Cardiac muscle cell (in vitro differentiated cells and primary cell): ENCODE results near the gene PDCD1. TPM values are rescaled to one million over a fixed set of nuclear protein-coding genes. Genes with fewer than 3 reads are reported as not detected.

Experiments
- DNase-seq, 2 donors: peaks; one replicate each; pipeline versions ENCODE4 v3.0.0 to v3.0.0-alpha.2; 2010 to 2017; ENCODE audit warnings: low read depth in 1 of 2, low spot score in 1 of 2
- H3K27ac ChIP-seq: fragments of 200-600 bp; sonication (generic); 2 replicates; pipeline ENCODE4 v1.5.1; 2016
- H3K27me3 ChIP-seq: fragments of 200-600 bp; sonication (generic); 2 replicates; pipeline ENCODE4 v1.6.0; 2016; ENCODE audit warnings: control low read depth
- H3K36me3 ChIP-seq: fragments of 200-600 bp; sonication (generic); 2 replicates; pipeline ENCODE4 v1.5.1; 2016; ENCODE audit warnings: control low read depth
- H3K4me1 ChIP-seq: fragments of 200-600 bp; sonication (generic); 2 replicates; pipeline ENCODE4 v1.8.1; 2017; ENCODE audit warnings: low read depth, mild to moderate bottlenecking, mixed run types
- H3K4me3 ChIP-seq: fragments of 200-600 bp; sonication (generic); 2 replicates; pipeline ENCODE4 v1.5.1; 2016; ENCODE audit warnings: mild to moderate bottlenecking
- H3K9me3 ChIP-seq: fragments of 200-600 bp; sonication (generic); 2 replicates; pipeline ENCODE4 v1.5.1; 2017; ENCODE audit warnings: low read depth, mild to moderate bottlenecking, control low read depth
- CTCF ChIP-seq: IDR thresholded peaks from 2 replicates; pipeline ENCODE4 v1.5.1; 2012; ENCODE audit warnings: low read depth, mild to moderate bottlenecking, low read length
- polyA plus RNA-seq: library from polyadenylated mRNA; unstranded; fragments of >200 nt; fragmentation: Nextera tagmentation; extraction: Ambion mirVana; gene quantifications from 2 replicates; pipeline ENCODE4 v1.2.1, GENCODE V29; 2016
- total RNA-seq: library from RNA; depleted of rRNA; stranded (reverse); fragments of >200 nt; gene quantifications from 2 replicates; pipeline ENCODE4 v1.2.3, GENCODE V29; 2016

PDCD1 gene
- total and polyA plus RNA-seq, 2 experiments from 2014 or later, result not detected

DNA sequence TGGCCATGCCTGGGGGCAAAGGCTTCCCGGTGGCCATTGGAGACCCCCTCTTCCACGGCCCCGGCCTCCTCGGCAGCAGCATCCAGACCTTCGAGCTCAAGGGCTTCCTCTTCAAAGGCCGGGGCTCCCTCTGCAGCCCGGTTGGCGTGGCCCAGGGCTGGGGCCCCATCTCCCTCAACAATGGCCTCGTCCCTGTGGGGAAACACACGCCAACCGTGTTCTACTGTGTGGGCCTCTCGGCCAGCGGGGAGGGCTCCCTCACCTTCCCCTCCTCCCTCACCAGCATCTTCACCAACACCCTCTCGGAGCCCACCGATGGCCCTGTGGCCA lies 13.6 kb upstream of the PDCD1 start:
- TF ChIP-seq CTCF, result no peak
- Histone ChIP-seq H3K4me1 (no peaks in the 10 kb centered on the region), H3K27ac (no peak overlapping the region), H3K27me3 (no peaks in the 10 kb centered on the region), H3K36me3 (no peaks in the 10 kb centered on the region), H3K9me3 (no peaks in the 10 kb centered on the region), H3K4me3 (no peak overlapping the region)
- DNase-seq, result no peak

- Histone ChIP-seq H3K27me3 (no peaks in the 10 kb centered on the region), H3K36me3 (no peaks in the 10 kb centered on the region), H3K9me3 (no peaks in the 10 kb centered on the region), H3K27ac (no peak overlapping the region), H3K4me1 (no peaks in the 10 kb centered on the region), H3K4me3 (no peak overlapping the region)
- no peak for TF ChIP-seq CTCF
- no peak for DNase-seq
Measured at GRCh38 chr2:241871538-241872312, 13.0 kb upstream of the PDCD1 start.

GRCh38 chr2:241870611-241871537 lies 12.2 kb upstream of the PDCD1 start:
- no peak overlapping the region for H3K27ac ChIP-seq
- no peaks in the 10 kb centered on the region for H3K9me3 ChIP-seq
- no peaks in the 10 kb centered on the region for H3K4me1 ChIP-seq
- H3K36me3 ChIP-seq, result no peaks in the 10 kb centered on the region
- no peak for TF ChIP-seq CTCF
- no peak overlapping the region for H3K4me3 ChIP-seq
- DNase-seq, result no peak
- no peaks in the 10 kb centered on the region for H3K27me3 ChIP-seq

GRCh38 chr2:241870081-241870541 lies 11.4 kb upstream of the PDCD1 start:
- no peak for DNase-seq
- no peak for TF ChIP-seq CTCF
- Histone ChIP-seq H3K27ac (no peak overlapping the region), H3K36me3 (no peaks in the 10 kb centered on the region), H3K4me3 (no peak overlapping the region), H3K4me1 (no peaks in the 10 kb centered on the region), H3K27me3 (no peaks in the 10 kb centered on the region), H3K9me3 (no peaks in the 10 kb centered on the region)

DNA sequence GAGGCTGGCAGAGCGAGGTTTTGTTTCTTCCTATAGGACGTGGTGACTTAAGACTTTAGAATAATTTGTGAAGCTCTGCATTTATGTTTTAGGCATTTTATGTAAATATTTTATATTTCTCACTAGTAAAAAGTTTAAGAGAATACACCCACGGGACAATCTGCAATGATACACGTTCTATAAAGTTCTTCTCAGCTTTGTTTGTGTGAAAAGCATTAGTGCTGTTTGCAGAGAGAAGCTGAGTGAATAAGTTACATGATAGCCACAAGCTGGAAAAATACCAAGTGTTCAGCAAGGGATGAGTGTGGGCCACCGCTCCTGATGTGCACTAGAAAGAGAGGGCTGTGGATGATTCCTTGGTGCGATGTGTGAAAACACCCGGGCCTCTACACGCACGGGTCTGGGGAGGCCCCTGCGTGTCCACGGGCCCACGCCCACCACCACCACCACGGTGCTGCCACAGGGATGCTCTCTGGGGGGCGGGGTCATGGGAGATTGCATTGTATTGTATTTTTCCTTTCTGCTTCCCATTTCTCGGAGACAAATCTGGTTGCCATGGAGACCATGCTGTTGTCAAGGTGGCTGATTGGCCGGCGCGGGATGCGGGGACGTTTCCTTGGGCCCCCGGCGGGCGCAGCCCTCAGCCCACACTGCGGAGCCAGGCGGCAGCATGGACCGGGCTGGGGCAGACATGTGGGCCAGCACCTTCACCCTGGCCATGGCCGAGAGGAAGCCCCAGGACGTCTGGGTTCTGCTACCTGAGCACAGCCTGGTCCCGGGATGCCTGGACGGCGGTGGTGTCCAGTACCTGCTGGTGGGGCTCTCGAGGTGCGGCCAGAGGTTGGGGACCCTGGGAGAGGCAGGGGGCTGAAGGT lies 10.6 kb upstream of the PDCD1 start, which contains the start of gene RTP5:
TSS of gene RTP5 (plus strand) at position 643 of the 875 bp plus-strand sequence. CDS start at position 671, 28 bp downstream.
- H3K4me1 ChIP-seq, result no peaks in the 10 kb centered on the region
- H3K27me3 ChIP-seq, result no peaks in the 10 kb centered on the region
- H3K27ac ChIP-seq, result no peak within 1 kb of the TSS
- no peak for TF ChIP-seq CTCF
- no peaks in the 10 kb centered on the region for H3K9me3 ChIP-seq
- no peak within 1 kb of the TSS for H3K4me3 ChIP-seq
- no peaks in the 10 kb centered on the region for H3K36me3 ChIP-seq
- DNase-seq, result no peak
